GM12892 (cell line): ENCODE data around the gene FBXL13.

Source experiments
- POLR2A ChIP-seq: IDR thresholded peaks from 2 replicates; pipeline ENCODE4 v1.6.1; 2011; ENCODE audit warnings: low read depth, low read length, control low read depth
- TAF1 ChIP-seq: IDR thresholded peaks from 2 replicates; pipeline ENCODE4 v1.6.1; 2011; ENCODE audit warnings: low read depth, mild to moderate bottlenecking, control low read depth, low read length, borderline replicate concordance

- TF ChIP-seq TAF1, result no peak
- TF ChIP-seq POLR2A, result no peak
Observed at GRCh38 chr7:102896585-102896984, 178.0 kb downstream of the FBXL13 start.
